ENCODE results near the gene NUDT15. TPM values are rescaled to one million over a fixed set of nuclear protein-coding genes. Genes with fewer than 3 reads are reported as not detected.

The NUDT15 gene
- total and polyA plus RNA-seq, 2 of the 8 experiments (the other 6 are each of a cell fraction or from before 2014, with no cell fraction given): 37.8 to 65.9 TPM

DNA sequence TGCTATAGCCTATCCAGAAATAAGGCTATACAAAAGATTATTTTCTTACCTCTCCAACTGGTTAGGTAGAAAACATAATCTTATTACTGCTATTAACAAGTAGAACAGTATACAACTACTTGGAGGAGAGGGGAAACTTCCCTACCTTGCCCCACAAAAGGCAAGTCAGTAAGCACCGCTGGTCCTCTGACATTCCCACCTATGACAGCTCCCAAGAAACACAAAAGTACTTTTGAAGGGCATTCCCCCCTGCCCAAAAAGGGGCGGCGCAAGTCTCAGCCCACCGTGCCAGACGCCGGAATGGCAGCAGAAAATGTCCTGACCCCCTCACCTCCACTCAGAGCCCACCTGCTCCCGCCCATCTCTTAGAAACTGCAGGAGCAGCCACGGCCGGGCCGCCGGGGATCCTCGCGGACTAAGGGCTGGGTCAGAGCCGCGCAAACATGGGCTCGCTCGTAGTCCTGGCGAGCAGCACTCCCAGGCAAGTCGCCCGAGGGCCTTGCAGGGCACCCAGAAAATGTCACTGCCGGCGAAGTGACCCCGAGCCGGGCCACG lies 36.9 kb upstream of the NUDT15 start (continued):
- TF ChIP-seq CHD7 (IDR thresholded peaks at IDR 0.05; ENCODE audit: insufficient replicate concordance, low read length) (no peak), POLR2AphosphoS5 (IDR thresholded peaks at IDR 0.05; ENCODE audit: low read depth, low read length) (no peak), NANOG (IDR thresholded peaks at IDR 0.05; ENCODE audit: insufficient read depth, low read depth, low read length, poor library complexity, severe bottlenecking) (no peak), RAD21 (IDR thresholded peaks at IDR 0.05 in 1 of 2, conservative IDR thresholded peaks at IDR 0.05 in 1 of 2; ENCODE audit: low read depth in 2 of 2, low read length in 2 of 2) (no peak)
